Measurements from ENCODE around the gene LEMD1. TPM values are rescaled to one million over a fixed set of nuclear protein-coding genes. Genes with fewer than 3 reads are reported as not detected.

LEMD1 gene
- total RNA-seq, 2 donors from 2014 or later = not detected

DNA sequence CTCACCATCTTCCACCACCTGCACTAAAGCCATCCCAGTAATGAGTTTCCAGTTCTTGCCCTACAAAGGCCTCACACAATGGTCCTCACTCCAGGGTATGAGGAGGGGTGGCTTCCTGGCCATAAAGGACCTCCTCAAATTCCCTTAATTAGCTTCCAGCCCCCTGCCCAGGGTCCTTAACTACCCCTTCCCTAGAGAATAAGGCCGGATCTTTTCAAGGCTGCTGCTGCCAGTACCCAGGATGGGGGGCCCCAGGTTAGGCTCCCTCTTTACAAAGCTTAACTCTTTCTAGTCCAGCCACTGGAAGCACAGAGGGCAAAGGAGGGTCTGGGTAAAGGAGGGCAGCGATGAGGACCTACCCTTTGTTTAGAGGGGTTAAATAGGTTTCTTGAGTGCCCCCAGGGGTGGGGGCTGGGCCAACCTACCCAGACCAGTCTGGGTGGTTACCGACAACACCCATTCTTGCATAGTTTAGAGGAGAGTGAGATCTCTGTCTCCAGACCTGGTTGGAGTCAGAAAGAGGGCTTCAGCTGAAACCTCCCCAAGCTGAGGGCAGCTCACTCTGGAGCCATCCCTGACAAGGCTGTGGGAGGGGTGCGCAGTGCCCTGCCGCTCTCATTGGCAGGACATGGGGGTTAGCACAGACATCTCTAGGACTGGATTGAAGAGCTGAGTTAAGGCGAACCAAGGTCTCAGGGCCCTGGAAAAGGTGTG, 26.8 kb upstream of the LEMD1 start:
- no peak for DNase-seq (ENCODE audit: low spot score)
- intact Hi-C loops (cut with DNase I) = loop anchor here in 1 of 2 donors (5.0 kb wide), 1 partner anchor 1301 kb away; no protein-coding TSS in a partner anchor

DNA sequence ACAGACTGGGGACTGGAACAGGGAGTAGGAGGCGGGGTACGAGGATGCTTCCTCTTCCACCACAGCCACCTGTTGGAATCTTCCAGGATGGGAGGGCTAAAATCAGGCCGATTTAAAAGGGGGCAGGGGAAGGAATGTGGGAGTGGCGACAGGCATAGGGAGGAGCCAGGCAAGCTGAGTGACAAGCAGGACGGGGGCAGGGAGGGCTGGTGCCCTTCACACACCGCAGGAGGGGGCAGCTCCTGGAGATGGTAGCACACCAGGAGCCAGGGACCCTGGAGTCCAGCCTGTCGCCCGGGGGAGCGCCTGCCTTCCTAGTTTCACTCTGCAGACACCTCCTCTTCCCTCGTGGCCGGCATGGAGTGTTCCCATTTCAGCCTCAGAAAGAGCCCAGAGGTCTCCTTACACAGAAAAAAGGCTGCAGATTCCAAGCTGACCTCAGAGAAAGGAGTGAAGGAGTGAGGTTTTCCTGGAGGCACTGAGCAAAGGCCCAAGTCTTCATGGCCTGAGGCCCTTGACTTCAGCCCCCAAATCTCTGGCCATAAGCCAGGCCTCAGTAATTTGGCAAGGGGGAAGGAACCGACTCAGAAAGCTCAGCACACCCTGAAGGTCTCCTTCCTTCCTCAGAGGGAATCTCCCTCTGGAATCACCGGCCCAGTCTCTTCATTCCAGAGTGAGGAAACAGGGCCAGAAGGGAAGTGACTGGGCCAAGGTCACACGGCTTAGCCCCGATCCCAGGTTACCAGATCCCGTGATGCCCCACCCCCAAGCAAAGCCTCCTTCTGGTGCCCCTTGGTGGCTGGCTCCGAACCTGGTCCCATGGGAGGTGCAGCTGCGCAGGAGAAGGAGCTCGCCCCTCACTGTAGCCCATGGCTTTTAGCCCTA, 25.8 kb upstream of the LEMD1 start:
- intact Hi-C loops (cut with DNase I) = loop anchor here in 1 of 2 donors (5.0 kb wide), 1 partner anchor 1300 kb away; no protein-coding TSS in a partner anchor
- no peak for DNase-seq (ENCODE audit: low spot score)

GRCh38 chr1:205446828-205447227, 25.0 kb upstream of the LEMD1 start:
- DNase-seq (ENCODE audit: low spot score) = no peak
- intact Hi-C loops (cut with DNase I) = loop anchor here in 1 of 2 donors (5.0 kb wide), 1 partner anchor 1300 kb away; no protein-coding TSS in a partner anchor

DNA sequence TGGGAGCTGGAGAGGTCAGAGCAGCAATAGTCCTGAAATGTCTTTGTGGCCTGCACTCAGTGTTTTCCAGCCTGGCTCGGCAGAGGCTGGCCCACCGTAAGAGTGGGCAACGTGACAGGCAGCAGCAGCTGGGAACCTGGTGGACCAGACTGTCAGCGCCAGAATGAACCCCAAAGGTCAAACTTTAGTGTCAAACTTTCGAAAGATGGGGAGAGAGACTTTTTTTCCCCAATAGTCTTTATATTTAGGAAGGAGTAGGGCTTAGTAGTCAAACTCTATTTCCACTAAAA, 23.7 kb upstream of the LEMD1 start:
- no peak for DNase-seq (ENCODE audit: low spot score)
- intact Hi-C loops (cut with DNase I) = loop anchor here in 1 of 2 donors (5.0 kb wide), 1 partner anchor 1298 kb away; no protein-coding TSS in a partner anchor

- intact Hi-C loops (cut with DNase I) = loop anchor here in 1 of 2 donors (5.0 kb wide), 1 partner anchor 1298 kb away; no protein-coding TSS in a partner anchor
- DNase-seq (ENCODE audit: low spot score) = peak; percentile 79
Observed at GRCh38 chr1:205444931-205445645, 23.2 kb upstream of the LEMD1 start.

- no peak for DNase-seq (ENCODE audit: low spot score)
- intact Hi-C loops (cut with DNase I) = no loop called here
Observed at GRCh38 chr1:205444300-205444930, 22.6 kb upstream of the LEMD1 start.

GRCh38 chr1:205443585-205444299, 21.9 kb upstream of the LEMD1 start:
- intact Hi-C loops (cut with DNase I) = no loop called here
- no peak for DNase-seq (ENCODE audit: low spot score)

DNA sequence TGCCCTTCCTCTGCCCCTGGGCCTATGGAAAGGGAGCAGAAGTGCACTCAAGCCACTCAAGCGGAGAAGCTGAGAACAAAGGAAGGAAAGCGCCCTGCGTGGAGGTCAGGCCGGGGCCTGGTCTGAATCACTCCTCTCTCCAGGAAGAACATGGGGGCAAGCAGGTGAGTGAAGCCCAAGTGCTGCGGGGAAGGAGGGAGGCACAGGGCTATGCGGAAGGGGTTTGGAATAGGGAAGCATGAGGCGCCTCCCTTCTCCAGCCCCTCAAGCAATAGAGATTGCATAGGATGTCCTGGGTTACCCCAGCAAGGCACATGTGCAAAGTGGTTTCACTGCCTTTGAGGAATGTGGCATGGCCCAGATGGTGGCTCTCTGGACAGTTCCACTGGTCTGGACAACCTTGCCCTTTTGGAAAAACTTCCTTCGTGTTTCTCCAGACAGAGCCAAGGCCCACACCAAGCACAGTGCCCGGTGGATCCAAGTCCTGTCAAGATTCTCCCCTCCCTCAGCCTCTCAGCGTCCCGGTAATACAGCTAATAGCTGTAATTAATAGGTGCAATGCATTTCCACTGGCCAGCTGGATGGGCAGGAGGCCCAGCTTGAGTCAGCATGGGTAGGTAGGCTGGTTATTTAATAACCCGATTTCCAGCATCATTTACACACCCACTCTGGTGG, 20.3 kb upstream of the LEMD1 start:
- intact Hi-C loops (cut with DNase I) = no loop called here
- peak; percentile 58 for DNase-seq (ENCODE audit: low spot score)

DNA sequence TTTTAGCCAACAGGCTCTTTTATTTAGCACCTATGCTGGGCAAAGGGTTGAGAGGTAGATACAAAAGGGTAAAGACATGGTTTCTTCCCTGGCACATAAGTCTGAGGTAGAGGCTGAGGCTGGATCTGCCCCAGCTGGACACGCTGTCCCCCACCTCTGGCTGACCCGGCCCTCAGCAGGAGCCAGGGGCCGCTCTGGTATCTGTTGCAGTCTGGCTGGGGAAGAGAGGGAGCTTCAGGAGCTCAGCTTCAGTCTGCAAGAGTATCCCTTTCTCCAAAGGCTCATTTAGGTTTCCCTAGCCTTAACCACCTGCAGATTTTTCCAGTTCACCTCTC, 19.8 kb upstream of the LEMD1 start:
- intact Hi-C loops (cut with DNase I) = no loop called here

GRCh38 chr1:205441318-205441633, 19.4 kb upstream of the LEMD1 start:
- DNase-seq (ENCODE audit: low spot score) = no peak
- intact Hi-C loops (cut with DNase I) = no loop called here

More for the DNA sequence above, 19.8 kb upstream of the LEMD1 start:
- DNase-seq (ENCODE audit: low spot score) = no peak

GRCh38 chr1:205440476-205441317, 18.8 kb upstream of the LEMD1 start:
- intact Hi-C loops (cut with DNase I) = no loop called here
- DNase-seq (ENCODE audit: low spot score) = peak; percentile 80

DNA sequence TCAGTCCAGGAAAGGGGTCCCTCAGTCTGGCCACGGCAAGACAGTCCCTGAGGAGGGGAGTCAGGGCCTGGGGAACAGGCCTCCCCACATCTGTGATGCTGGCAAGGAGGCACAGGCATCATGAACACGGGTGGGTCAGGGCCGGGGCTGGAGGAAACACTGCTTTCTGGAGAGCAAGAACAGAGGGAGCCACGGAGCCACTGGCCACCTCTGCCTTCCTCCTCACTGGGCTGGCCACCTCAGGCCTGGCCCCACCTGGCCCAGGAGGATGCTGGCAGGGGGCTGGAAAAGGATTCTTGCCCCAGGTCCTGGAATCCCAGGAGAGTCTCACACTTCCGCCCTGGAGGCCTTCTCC, 18.2 kb upstream of the LEMD1 start:
- peak; percentile 81 for DNase-seq (ENCODE audit: low spot score)
- intact Hi-C loops (cut with DNase I) = no loop called here

DNA sequence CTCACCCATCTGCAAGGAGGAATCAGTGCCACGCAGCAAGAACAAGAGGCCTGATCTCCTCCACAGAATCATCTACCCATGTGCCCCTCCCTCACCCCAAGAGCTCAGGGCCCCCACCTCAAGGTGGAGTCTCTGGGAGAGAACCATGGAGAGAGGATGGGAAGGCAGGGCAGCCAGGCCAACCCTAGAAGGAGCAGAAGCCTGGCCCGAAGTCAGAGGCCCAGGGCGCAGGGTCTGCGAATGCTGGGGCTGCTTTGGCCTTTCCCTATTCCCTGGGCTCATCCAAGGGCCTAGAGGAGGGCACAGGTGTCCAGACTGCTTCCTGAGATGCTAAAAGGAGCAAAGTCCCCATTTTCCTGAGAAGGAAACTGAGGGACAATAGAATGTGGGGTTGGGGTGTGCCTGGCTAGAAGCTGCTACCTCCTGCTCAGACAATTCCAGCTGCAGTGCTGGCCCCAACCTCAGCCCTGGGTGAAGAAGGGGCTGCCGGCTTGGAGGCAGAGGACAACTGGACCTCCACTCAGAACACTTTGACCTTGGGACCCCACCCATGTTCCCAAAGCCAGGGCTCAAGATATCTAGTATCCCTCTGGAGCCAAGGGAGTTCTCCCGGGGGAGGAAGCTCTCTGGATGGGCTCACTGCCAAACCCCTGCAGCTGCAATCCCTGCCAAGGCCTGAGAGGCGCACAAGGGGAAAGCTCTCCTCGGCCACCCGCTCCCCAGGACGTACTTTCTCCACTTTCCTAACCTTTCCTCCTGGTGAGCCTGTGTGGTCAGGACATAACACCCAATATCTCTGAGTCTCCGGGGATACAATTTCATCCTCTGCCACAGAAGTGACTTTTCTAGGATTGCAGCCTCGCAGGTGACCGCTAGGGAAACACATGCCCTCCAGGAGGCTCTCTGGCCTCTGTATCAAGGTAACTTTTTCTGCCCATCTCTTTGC, 16.6 kb upstream of the LEMD1 start:
- intact Hi-C loops (cut with DNase I) = loop anchor here in 1 of 2 donors (10.0 kb wide), 1 partner anchor 84 kb away; the partner anchor contains the start of gene KLHDC8A

DNA sequence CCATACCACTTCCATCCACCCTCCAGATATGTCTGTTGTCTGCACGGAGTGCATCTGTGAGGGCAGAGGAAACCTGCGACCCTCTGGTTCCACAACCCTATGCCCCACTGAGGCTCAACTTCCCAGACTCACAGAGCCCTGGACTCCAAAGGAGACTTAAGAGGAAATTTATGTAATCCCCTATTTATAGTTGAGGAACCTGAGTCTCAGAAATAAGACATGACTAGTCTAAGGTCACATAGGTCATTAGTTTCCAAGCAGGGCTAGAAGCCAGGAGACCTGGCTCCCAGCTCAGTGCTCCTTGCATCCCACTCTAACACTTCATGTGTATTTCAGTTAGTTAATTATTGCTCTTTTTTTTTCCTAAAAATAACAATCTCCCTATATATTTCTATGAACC, 15.7 kb upstream of the LEMD1 start:
- intact Hi-C loops (cut with DNase I) = loop anchor here in 1 of 2 donors (10.0 kb wide), 1 partner anchor 83 kb away; the partner anchor contains the start of gene KLHDC8A

More for the DNA sequence above, 16.6 kb upstream of the LEMD1 start:
- peak; percentile 92 for DNase-seq (ENCODE audit: low spot score)

DNA sequence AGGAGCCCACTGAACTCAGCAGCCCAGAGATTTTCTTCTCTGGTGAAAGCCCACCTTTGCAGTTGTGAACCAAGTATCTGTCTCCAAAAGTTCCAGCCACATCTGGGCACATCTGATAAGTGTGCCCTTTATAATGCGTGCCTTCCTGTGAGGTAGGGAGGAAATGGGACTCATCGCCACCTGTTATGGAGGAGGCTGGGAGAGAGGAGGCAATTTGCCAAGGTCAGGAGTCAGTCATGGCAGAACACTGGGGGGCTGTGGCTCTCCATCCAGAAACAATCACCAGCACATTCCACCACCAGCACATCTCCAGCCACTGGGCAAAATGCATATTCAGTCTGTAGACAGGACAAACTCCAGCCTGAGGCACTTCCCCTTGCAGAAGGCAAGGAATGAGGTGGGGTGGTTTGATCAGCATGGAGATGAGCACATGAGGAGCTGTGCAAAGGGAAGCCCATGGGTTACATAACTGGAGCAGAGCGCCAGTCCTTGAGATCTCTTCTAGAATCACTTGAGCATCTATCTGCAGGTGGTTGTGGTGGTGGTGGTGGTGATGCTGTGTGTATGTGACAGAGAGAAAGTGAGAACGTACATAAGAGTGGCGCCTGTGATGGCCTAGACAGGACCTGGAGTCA, 15.0 kb upstream of the LEMD1 start:
- no peak for DNase-seq (ENCODE audit: low spot score)
- intact Hi-C loops (cut with DNase I) = loop anchor here in 1 of 2 donors (10.0 kb wide), 1 partner anchor 82 kb away; the partner anchor contains the start of gene KLHDC8A

More for the DNA sequence above, 15.7 kb upstream of the LEMD1 start:
- DNase-seq (ENCODE audit: low spot score) = no peak

Data from posterior vena cava (tissue), 2 donors.